Astrocyte (in vitro differentiated cells and primary cell): ENCODE measurements around the gene OR52E8.

Experiments used
- EZH2 ChIP-seq: IDR thresholded peaks from 2 replicates; pipeline ENCODE4 v1.6.1; 2012; ENCODE audit warnings: mild to moderate bottlenecking, low read length, inconsistent platforms; ENCODE audit not compliant: insufficient read depth
- TF ChIP-seq, protein P1 (sequence below): IDR thresholded peaks from 2 replicates; pipeline ENCODE4 v1.5.1; 2011; ENCODE audit warnings: low read depth, mild to moderate bottlenecking, inconsistent platforms, low read length, moderate library complexity; ENCODE audit not compliant: insufficient read depth

DNA sequence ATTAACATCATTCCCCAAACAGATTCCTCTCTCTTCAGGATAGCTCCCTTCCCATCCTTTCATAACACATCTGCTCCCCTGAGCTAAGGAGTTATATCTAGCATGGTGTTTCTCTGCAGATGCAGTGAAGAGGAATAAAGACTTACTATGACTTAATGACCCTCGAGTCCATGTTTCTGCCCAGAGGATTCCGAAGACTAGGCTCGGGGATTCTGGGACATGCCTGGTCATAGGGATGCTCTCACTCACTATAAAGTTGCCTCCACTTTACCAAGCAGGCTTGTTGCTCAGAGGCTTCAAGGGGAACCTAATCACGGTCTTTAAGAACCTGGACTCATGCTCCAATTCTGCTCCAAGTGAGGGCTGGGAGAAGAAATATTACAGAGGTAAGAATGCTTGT is 22.8 kb upstream of the OR52E8 start, which contains the start of gene OR52E4:
- no peak for TF ChIP-seq EZH2
- TF ChIP-seq, protein P1, sequence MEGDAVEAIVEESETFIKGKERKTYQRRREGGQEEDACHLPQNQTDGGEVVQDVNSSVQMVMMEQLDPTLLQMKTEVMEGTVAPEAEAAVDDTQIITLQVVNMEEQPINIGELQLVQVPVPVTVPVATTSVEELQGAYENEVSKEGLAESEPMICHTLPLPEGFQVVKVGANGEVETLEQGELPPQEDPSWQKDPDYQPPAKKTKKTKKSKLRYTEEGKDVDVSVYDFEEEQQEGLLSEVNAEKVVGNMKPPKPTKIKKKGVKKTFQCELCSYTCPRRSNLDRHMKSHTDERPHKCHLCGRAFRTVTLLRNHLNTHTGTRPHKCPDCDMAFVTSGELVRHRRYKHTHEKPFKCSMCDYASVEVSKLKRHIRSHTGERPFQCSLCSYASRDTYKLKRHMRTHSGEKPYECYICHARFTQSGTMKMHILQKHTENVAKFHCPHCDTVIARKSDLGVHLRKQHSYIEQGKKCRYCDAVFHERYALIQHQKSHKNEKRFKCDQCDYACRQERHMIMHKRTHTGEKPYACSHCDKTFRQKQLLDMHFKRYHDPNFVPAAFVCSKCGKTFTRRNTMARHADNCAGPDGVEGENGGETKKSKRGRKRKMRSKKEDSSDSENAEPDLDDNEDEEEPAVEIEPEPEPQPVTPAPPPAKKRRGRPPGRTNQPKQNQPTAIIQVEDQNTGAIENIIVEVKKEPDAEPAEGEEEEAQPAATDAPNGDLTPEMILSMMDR = no peak
